Body of pancreas (tissue), 4 donors: ENCODE measurements around the gene OR12D1.
"Not testable (repeated sequence)": the region's sequence is repeated elsewhere in the genome, so short reads cannot be mapped to it uniquely, and the experiment has no call there.

Experiments
- CTCF ChIP-seq, 7 experiments: fragments of 450-650 bp in 4 of 7; fragments of 200-600 bp in 3 of 7; sonication (generic) in 3 of 7; IDR thresholded peaks; one replicate each; pipeline ENCODE4 v1.5.1; 2016 to 2019; ENCODE audit warnings: antibody characterized with exemption in 7 of 7
- POLR2A ChIP-seq, 3 donors: fragments of 450-650 bp; IDR thresholded peaks; one replicate each; pipeline ENCODE4 v1.6.1; 2016; ENCODE audit warnings: antibody characterized with exemption in 3 of 3, mild to moderate bottlenecking in 2 of 3

GRCh38 chr6:29436730-29437129, 22.0 kb downstream of the OR12D1 start:
- TF ChIP-seq CTCF, POLR2A (IDR thresholded peaks at IDR 0.05): not testable (repeated sequence)
